HG03064 (cell line): ENCODE measurements around the gene JSRP1.

Experiments used
- ATAC-seq: cut with Tn5 transposase; IDR thresholded peaks from one replicate; pipeline ENCODE4 v1.9.1; 2021; ENCODE audit warnings: low read depth; ENCODE audit not compliant: unreplicated experiment

The JSRP1 gene

GRCh38 chr19:2234996-2235380 lies 21.2 kb downstream of the JSRP1 start:
- no peak for ATAC-seq

GRCh38 chr19:2233601-2234280 lies 22.5 kb downstream of the JSRP1 start:
- no peak for ATAC-seq

- no peak for ATAC-seq
These were observed 23.7 kb downstream of the JSRP1 start for GRCh38 chr19:2232286-2233151.

GRCh38 chr19:2231621-2232221 lies 24.5 kb downstream of the JSRP1 start:
- no peak for ATAC-seq

GRCh38 chr19:2230807-2231533 lies 25.2 kb downstream of the JSRP1 start:
- ATAC-seq = no peak

- ATAC-seq = no peak
These were observed 26.1 kb downstream of the JSRP1 start for GRCh38 chr19:2230033-2230531.

- no peak for ATAC-seq
These were observed 26.8 kb downstream of the JSRP1 start for GRCh38 chr19:2229103-2230032.

GRCh38 chr19:2228157-2229030 lies 27.8 kb downstream of the JSRP1 start:
- ATAC-seq = no peak

GRCh38 chr19:2227415-2228156 lies 28.6 kb downstream of the JSRP1 start:
- no peak for ATAC-seq

- ATAC-seq = no peak
These were observed 29.3 kb downstream of the JSRP1 start for GRCh38 chr19:2226840-2227360.

GRCh38 chr19:2226051-2226839 lies 30.0 kb downstream of the JSRP1 start:
- ATAC-seq = no peak

- ATAC-seq = no peak
These were observed 30.7 kb downstream of the JSRP1 start for GRCh38 chr19:2225415-2226050.

GRCh38 chr19:2224754-2225349 lies 31.4 kb downstream of the JSRP1 start:
- ATAC-seq = no peak

- no peak for ATAC-seq
These were observed 32.3 kb downstream of the JSRP1 start for GRCh38 chr19:2223959-2224358.

GRCh38 chr19:2223391-2223790 lies 32.8 kb downstream of the JSRP1 start:
- ATAC-seq = no peak

- no peak for ATAC-seq
These were observed 34.3 kb downstream of the JSRP1 start for GRCh38 chr19:2221918-2222317.
